Uterus (tissue), 2 donors: ENCODE data around the gene PSORS1C1.

Experiments used
- POLR2A ChIP-seq, 2 donors: fragments of 450-650 bp; IDR thresholded peaks; one replicate each; pipeline ENCODE4 v1.6.1; 2016; ENCODE audit warnings: antibody characterized with exemption in 2 of 2, mild to moderate bottlenecking in 1 of 2, moderate library complexity in 1 of 2
- TF ChIP-seq, protein P1 (sequence below), 4 experiments: fragments of 200-600 bp in 2 of 4; fragments of 450-650 bp in 2 of 4; sonication (generic) in 2 of 4; IDR thresholded peaks; one replicate each; pipeline ENCODE4 v1.5.1; 2016 to 2019; ENCODE audit warnings: antibody characterized with exemption in 4 of 4, mild to moderate bottlenecking in 2 of 4, moderate library complexity in 1 of 4

DNA sequence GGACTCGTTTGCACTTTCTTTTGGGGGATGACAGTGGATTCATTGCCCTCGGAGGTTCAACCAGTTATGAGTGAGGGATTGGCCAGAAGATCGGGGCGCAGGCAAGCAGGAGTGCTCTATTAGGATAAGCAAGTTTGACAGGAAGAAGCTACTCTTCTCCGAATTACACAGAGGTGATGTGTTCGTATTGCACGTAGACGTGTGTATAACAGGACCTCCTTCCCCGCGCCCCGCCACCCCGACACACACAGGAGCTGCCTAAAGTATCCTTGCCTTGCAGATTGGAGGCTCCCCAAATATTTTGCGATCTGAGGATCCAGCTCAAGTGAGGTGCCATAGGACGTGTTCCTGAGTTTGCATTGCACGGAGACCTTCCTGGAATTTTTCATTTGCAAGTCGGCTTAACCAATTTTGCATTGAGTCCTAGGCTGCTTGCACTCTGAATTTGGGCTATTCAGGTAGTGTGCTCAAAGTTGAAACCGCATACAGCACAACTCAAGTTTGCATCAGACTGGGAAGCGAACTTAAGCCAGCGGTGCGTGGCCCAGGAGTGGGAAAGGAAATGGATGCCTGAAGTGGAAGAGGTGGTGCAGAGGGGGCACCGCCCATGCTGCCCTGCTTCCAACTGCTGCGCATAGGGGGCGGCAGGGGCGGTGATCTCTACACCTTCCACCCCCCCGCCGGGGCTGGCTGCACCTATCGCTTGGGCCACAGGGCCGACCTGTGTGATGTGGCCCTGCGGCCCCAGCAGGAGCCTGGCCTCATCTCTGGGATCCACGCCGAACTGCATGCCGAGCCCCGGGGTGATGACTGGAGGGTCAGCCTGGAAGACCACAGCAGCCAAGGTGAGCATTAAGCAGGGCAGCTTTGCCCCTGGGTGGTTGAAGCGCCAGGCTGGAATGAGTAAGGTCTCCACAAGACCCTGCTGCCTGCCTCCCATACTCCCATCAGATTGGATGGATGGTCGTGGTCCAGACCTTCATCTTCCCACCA, 44.6 kb downstream of the PSORS1C1 start:
- TF ChIP-seq, protein P1, sequence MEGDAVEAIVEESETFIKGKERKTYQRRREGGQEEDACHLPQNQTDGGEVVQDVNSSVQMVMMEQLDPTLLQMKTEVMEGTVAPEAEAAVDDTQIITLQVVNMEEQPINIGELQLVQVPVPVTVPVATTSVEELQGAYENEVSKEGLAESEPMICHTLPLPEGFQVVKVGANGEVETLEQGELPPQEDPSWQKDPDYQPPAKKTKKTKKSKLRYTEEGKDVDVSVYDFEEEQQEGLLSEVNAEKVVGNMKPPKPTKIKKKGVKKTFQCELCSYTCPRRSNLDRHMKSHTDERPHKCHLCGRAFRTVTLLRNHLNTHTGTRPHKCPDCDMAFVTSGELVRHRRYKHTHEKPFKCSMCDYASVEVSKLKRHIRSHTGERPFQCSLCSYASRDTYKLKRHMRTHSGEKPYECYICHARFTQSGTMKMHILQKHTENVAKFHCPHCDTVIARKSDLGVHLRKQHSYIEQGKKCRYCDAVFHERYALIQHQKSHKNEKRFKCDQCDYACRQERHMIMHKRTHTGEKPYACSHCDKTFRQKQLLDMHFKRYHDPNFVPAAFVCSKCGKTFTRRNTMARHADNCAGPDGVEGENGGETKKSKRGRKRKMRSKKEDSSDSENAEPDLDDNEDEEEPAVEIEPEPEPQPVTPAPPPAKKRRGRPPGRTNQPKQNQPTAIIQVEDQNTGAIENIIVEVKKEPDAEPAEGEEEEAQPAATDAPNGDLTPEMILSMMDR (IDR thresholded peaks at IDR 0.05) = no peak
- TF ChIP-seq POLR2A (IDR thresholded peaks at IDR 0.05) = no peak
